HTR-8/SVneo (cell line): ENCODE data around the gene MED27.

Experiments used
- DNase-seq: peaks from one replicate; pipeline ENCODE4 v3.0.0; 2011; ENCODE audit warnings: low spot score, mixed read lengths; ENCODE audit not compliant: insufficient read length
- FAIRE-seq: peaks from 2 replicates; lab custom pipeline; 2011; peaks lifted over from hg19 to GRCh38; lab: Jason Lieb, UNC

The MED27 gene

GRCh38 chr9:131892902-131893500 is 186.7 kb downstream of the MED27 start:
- DNase-seq, result no peak
- FAIRE-seq, result no peak

- FAIRE-seq (no peak), DNase-seq (no peak)
Measured at GRCh38 chr9:131892162-131892707, 187.4 kb downstream of the MED27 start.

- DNase-seq (no peak), FAIRE-seq (no peak)
Measured at GRCh38 chr9:131891598-131891997, 188.1 kb downstream of the MED27 start.

- DNase-seq, result no peak
- FAIRE-seq, result no peak
Measured at GRCh38 chr9:131889437-131890251, 190.0 kb downstream of the MED27 start.

GRCh38 chr9:131888923-131889322 is 190.7 kb downstream of the MED27 start:
- no peak for FAIRE-seq

GRCh38 chr9:131887680-131888079 is 192.0 kb downstream of the MED27 start:
- FAIRE-seq, result no peak
- no peak for DNase-seq

More at GRCh38 chr9:131888923-131889322, 190.7 kb downstream of the MED27 start:
- no peak for DNase-seq

GRCh38 chr9:131886826-131887225 is 192.8 kb downstream of the MED27 start:
- FAIRE-seq, result no peak

GRCh38 chr9:131885144-131885609 is 194.5 kb downstream of the MED27 start:
- DNase-seq (no peak), FAIRE-seq (no peak)

More at GRCh38 chr9:131886826-131887225, 192.8 kb downstream of the MED27 start:
- no peak for DNase-seq

GRCh38 chr9:131884222-131884621 is 195.4 kb downstream of the MED27 start:
- FAIRE-seq, result no peak
- DNase-seq, result no peak

- DNase-seq (no peak), FAIRE-seq (no peak)
Measured at GRCh38 chr9:131880833-131881583, 198.7 kb downstream of the MED27 start.

GRCh38 chr9:131879911-131880290 is 199.8 kb downstream of the MED27 start:
- FAIRE-seq (no peak), DNase-seq (no peak)

- DNase-seq, result no peak
- no peak for FAIRE-seq
Measured at GRCh38 chr9:131879181-131879910, 200.3 kb downstream of the MED27 start.

- FAIRE-seq, result no peak
- no peak for DNase-seq
Measured at GRCh38 chr9:131876486-131876885, 203.2 kb downstream of the MED27 start.

- FAIRE-seq (no peak), DNase-seq (no peak)
Measured at GRCh38 chr9:131875828-131876485, 203.7 kb downstream of the MED27 start.

- FAIRE-seq (no peak), DNase-seq (no peak)
Measured at GRCh38 chr9:131874916-131875670, 204.6 kb downstream of the MED27 start.

GRCh38 chr9:131874447-131874846 is 205.2 kb downstream of the MED27 start:
- FAIRE-seq, result no peak
- DNase-seq, result no peak

- FAIRE-seq, result no peak
- no peak for DNase-seq
Measured at GRCh38 chr9:131873891-131874440, 205.7 kb downstream of the MED27 start.

- FAIRE-seq, result no peak
- DNase-seq, result no peak
Measured at GRCh38 chr9:131873335-131873734, 206.3 kb downstream of the MED27 start.
